NCI-H345 (cell line): ENCODE data around the gene PRUNE1.

Experiments used
- DNase-seq: peaks from one replicate; lab custom pipeline; 2025; lab: John Stamatoyannopoulos, UW

The PRUNE1 gene

DNA sequence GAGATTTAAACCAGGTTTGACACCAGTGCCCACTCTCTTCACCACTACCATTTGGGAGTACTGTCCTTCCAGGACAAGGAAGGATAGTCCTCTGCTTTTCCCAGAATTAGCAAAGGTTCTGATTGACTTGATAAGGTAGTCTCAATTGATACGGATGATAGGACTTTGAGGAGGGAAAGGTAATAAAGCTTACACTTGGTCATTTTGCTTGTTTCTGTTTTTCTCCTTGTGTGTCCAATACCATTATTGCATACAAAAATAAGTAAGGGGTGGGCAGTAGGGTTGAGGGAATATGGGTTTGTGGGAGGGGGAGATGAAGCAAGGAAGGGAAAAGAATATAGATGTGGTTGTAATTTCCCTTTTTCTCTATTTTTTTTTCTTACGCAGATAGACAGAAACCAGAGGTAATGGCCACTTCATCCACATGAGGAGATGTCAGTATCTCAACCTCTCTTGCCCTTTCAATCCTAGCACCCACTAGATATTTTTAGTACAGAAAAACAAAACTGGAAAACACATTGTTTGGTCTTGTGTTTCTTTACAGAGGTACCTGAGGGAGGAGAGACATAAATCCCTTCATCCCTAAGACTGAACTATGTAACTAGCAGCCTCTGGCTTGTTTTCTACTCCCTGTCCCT is 41.9 kb downstream of the PRUNE1 start:
- DNase-seq, result no peak

DNA sequence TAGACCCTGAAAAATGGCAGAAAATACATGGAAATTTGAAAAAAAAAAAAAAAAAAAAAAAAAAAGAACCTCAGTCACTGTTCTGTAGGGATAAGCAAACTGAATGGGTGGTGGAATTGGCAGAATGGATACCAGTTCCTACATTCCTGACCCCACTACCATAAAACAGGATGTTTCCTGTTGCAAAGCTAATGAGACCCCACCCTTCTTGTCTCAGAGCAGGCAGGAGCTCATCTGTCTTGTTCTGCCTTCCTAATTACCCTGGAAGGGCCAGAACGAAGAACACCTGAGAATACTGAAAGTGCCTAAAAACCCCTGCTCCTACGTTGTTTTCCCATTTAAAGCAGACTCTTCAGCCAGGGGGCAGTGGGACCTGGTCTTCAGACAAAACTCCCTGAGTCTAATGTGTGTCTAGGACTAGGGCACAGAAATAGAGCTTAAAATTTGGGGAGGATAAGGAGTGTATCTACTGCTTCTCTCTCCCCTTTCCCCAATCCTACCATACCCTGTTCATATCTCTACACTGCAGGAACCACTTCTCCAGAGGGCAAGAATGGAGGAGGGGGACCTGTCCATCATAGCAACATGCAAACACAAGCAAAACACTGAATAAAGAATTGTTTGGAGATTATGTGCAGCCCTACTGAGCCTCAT is 43.2 kb downstream of the PRUNE1 start:
- DNase-seq, result no peak

DNA sequence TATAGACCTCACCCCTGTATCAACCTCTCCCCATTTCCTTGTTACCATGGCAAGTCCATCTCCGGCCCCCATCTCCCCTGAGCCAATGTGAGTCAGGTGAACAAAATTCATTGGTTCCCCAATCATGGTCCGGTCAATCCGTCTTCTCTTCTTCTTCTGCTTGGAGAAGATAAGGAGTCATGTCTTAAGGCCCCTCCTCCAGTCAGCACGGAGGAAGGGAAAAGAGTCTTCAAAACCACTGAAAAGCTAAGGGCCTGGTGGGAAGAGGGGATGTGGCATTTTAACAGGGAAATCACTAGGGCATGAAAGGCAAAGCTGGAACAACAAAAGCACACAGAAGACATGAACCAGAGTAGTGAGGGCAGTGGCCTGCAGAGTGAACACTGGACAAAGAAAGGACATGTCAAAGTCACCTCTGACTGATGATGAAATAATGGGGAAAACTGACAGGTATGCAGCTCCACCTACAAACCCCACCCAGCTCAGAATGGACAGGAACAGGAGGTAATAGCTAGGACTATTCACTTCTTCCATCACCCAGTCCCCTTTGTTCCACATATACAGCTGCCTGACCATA is 46.8 kb downstream of the PRUNE1 start:
- DNase-seq, result no peak

DNA sequence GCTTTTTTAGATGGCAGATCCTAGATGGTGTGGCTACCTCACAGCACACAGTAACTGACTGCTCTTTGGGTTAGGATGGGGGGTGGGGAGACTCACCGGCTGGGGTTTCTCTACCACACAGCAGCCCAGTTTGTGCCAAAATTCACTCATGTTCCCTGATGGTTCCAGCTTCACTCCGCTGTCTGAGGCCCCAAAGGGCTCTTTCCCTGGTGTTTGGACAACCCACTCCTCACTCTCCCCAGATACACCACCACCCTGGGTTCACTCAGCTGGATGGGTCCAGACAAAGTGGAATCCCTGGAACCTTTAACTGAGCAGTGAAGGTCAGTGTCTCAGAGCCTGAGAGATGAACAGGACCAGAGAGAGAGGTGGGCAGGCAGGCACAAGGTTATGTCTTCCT is 47.3 kb downstream of the PRUNE1 start:
- DNase-seq, result no peak

DNA sequence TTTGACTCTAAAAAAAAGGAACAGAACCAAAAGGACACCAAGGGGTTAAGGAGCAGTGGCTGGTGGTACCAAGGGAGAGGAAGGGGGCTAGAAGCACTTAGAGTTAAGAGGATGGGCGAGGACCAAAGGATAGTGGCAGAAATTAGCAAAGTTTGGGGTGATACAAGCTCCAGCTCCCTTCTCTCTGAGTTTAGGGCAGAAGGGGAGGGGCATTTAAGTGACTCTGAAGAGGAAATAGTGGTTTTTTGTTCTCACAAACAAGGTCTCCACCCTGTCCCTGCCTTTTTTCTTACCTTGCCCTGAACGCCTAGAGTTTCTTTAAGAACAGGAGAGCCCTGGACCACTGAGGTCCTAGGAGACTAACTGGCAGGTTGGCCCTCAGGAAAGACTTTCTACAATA is 47.9 kb downstream of the PRUNE1 start:
- DNase-seq, result no peak

DNA sequence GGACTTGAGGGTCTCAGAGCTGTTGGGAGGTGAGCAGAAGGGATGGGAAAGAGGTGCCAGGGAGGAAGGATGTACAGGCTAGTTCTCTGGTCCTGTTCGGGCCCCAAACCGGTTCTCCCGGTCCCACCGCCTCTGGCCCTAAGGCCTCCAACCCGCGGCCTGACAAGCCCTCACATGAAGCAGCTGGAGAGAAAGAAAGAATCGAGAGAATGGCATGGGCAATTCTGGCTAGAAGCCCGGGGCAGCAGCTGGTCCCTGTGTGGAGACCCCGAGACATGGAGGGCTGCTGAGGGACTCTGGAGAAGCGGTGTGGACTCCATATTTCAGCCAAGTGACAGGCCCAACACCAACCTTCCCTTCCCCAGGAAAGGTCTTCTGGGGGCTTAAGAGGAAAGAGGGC is 50.4 kb downstream of the PRUNE1 start:
- peak; percentile 75 for DNase-seq

DNA sequence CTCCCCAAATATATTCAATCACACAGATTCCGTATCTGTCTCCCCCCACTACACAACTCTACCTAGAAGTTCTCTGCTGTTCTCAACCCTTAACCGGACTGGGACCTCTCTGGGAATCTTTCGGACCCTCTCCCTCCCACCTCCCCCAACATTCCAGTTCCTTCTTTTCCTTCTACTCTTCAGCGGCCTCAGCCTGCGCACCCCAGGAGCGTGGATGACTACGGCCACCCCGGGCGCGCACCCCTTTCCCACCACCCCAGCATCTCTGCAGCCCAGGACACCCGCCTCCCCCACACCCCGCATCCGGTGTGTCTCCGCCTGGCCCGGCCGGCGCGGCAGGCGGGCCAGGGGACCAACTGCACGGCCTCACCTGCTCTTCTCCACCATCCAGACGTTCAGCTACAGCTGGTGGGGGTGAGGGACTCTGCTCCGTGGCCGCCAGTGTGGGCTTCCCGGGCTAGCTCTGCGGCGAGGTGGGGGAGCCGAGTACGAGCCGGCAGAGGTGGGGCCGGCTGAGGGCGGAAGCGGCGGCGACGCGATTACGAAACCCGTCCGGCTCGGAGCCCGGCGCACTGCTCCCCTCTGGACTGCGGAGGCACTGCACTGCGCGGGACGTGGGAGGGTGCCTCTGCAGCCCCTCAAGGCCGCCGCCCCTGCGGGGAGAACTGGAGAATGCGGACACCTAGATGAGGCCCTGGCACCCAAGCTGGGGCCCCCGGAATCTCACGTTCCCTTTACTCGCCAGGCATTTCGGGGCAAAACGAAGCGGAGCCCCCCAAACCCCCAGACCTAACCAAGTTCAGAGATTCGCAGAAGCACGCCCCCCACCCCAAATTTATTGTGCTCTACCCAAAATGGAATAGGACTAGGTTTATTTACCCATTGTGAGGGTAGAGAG is 51.1 kb downstream of the PRUNE1 start, which contains the start of gene CDC42SE1:
CDC42SE1 (minus strand) TSS at position 514 of the 898 bp plus-strand sequence. CDS start 3,892 bp downstream, outside the sequence.
- peak; percentile 96 for DNase-seq

DNA sequence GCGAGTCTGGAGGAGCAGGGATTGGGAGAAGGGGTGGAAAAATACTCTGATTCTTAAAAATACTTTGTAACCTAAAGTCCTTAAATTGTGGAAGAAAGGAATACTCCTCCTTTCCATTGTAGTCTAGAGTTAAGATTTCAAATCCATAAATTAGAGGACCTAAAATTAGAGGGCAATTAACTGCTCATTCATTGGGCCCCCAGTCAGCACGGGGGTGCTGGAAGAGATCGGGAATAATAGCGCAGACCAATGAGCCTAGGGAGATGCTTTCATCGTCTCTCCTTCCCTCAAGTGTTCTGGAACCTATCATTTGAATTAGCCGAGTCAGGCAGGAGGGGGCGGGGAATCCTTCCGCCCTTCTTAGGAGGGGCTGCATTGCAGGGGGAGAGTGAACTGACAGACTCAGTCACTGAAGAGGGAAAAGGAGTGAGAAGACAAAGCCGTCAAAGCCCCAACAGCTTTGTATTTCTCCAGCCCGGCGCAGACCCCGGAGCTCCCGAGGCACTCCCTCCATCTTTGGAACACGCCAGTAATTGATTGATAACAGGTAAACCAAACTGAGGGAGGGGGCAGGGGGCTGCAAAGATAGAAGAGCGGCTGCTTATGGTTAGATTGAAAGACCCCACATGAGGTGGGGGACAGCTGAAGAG is 51.9 kb downstream of the PRUNE1 start, which contains the start of gene MLLT11:
MLLT11 (plus strand) TSS at position 391 of the 650 bp plus-strand sequence. CDS start 6,828 bp downstream, outside the sequence.
- peak; percentile 91 for DNase-seq

DNA sequence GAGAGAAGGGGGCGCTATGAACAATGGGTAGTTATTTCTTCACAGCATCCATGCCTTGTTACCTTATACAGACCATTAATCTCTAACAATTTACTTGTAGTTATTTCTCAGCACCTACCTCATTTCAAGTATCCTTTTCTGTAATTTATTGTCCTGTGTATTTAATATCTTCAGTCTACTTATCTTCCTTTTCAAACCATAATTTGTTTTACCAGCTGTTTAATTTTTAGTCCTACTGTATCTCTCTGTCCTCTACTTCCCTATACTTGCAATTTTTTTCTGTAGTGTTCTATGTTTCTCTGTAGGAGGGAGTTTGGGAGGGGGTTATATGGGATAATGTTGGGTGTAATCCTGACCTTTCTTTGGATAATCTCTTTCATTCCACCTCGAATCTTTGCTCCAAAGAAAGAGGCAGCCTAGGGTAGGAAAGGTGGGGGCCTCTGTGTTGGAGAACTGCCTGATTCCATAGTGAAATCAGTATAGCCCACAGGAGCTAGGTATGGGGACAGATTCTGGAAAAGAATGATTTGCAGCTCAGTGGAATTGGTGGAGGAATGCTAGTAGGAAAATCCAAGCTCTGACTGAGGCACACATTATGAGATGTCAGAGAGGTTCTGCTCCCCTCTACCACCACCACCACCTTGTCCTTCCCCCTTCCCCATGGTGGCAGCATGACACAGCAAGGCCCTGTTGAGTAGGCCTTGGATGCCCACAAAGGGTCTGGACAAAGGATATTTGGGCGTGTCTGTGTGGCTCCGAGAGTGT is 52.6 kb downstream of the PRUNE1 start:
- peak; percentile 53 for DNase-seq

DNA sequence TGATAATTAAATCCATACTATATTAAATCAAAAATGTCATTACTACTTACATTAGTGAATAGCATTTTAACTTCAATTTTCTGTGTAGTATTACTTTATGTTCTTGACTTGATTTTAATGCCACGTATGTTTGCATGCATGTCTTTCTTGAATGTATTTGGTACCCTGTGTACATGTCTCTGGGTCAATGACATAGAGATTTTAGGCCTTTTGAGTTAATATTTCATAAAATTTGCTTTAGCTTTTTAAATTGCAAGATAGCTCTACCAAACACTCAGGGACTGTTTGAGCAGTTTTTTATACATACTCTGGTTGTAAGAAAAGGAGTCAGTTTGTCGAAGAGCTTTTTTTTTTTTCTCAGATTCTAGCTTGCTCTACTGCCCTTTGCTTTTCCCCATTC is 53.5 kb downstream of the PRUNE1 start:
- DNase-seq, result no peak

DNA sequence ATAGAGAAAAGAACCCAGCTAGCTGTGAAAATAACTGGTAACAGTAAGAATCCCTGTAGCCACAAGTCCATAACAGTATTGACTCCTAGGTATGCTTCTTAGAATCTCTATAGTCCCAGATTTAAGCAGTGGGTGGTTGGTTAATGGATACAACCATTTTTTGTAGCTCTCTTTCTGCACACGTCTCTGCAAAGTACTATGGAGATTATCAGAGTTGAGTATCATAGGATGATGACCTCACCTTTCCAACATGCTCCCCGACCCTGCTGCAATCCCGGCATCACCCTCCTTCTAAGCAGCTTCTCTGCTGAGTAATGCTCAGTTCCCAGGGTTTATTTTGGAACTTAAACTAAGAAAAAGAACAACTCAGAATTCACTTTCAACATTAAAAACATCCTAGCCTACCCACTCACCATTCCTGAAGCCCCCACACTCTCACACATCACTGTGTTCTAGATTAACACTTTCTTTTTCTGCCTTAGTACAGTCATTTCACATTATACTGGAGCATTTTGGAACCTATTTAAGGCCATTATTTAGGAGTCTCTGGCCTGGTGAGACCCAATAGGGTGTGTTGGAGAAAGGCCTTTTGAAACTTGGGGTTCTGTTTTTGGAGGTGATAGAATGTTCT is 54.6 kb downstream of the PRUNE1 start:
- DNase-seq, result no peak

DNA sequence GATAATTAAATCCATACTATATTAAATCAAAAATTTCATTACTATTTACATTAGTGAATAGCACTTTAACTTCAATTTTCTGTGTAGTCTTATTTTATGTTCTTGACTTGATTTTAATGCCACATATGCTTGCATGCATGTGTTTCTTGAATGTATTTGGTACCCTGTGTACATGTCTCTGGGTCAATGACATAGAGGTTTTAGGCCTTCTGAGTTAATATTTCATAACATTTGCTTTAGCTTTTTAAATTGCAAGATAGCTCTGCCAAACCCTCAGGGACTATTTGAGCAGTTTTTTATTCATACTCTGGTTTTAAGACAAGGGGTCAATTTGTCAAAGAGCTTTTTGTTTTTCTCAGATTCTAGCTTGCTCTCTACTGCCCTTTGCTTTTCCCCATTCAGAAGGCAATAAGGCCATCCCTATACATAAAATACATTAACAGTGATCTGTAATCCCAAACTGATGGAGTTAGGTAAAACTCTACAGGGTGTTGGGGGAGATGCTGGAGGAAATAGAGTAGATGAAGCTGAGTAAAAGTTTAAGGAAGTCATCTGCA is 56.9 kb downstream of the PRUNE1 start:
- DNase-seq, result no peak

DNA sequence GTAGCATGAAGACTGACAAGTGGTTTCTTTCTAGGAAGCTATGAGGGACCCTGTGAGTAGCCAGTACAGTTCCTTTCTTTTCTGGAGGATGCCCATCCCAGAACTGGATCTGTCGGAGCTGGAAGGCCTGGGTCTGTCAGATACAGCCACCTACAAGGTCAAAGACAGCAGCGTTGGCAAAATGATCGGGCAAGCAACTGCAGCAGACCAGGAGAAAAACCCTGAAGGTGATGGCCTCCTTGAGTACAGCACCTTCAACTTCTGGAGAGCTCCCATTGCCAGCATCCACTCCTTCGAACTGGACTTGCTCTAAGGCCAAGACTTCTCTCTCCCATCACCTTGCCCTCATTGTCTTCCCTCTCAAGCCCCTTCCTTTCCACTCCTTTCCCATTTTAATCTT is 58.9 kb downstream of the PRUNE1 start:
- no peak for DNase-seq

DNA sequence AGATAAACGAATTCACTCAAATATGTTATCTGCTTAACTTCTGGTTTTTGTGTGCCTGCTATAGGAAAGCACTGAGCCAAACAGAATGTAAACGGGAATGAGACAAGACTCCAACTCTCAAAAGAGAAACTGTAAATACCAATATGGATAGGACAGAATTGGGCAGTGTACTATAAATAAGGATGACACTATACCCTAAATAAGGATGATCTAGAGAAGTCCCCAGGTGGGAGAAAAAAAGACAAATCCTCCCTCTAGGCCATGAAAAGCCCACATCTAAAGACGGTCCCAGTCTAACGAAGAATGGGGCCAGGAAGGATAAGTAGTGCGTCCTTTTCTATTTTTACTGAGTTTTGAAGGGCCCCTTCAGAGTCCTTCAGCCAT is 60.8 kb downstream of the PRUNE1 start:
- peak; percentile 96 for DNase-seq

DNA sequence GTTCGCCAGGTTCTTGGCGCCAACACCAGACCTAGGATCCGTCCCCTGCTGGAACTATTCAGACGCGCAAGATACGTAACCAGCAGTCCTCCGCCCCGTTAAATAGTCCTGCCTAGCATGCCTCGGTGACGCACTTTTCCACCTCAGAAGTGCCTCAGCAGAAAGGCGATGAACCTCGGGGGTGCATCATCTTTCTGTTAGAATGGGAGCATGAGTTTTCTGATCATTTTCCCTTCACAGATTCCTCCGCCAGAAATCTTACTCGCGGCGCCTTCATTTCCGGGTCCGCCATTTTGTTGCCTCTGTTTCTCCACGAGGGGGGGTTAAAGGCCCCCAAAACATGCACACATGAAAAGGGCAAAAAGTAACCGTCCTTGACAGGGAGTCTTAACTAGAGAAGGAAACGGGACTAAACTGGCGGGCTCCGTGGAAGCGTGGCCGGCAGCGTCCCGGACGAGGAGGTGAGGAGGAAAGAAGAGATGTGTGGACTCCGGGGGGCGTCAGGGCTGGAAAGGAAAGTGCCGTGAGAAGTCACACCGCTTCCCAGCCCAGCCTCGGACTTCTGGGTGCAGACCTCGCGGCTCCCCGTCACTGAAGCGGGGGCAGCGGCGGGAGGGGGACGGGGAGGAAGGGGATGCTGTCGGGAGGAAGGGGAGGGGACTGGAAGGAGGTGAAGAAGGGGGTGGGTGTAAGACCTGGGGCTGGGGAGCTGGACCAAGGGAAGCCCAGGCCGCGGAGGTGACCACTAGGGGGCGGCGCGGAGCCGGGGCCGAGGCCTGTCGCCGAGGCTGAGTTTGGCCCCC is 62.4 kb downstream of the PRUNE1 start, which contains the start of gene GABPB2:
GABPB2 (plus strand) TSS at position 288 of the 803 bp plus-strand sequence. CDS start 17,429 bp downstream, outside the sequence.
- peak; percentile 99 for DNase-seq

DNA sequence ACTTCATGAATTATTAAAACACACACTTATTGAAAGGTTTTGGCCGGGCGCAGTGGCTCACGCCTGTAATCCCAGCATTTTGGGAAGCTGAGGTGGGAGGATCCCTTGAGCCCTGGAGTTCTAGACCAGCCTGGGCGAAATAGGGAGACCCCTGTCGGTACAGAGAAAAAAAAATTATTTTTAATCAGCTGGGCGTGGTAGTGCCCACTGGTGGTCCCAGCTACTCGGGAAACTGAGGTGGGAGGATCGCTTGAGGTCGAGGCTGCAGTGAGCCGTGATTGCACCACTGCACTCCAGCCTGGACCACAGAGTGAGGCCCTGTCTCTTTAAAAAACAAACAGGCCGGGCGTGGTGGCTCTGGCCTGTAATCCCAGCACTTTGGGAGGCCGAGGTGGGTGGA is 64.0 kb downstream of the PRUNE1 start:
- no peak for DNase-seq
